GM21367 (cell line): ENCODE results near the gene ADGRG3.
A peak's percentile ranks its signal among the peaks of the same experiment; 100 is the strongest.

Experiments
- ATAC-seq: cut with Tn5 transposase; IDR thresholded peaks from one replicate; pipeline ENCODE4 v1.9.1; 2021; ENCODE audit not compliant: unreplicated experiment

Gene ADGRG3

DNA sequence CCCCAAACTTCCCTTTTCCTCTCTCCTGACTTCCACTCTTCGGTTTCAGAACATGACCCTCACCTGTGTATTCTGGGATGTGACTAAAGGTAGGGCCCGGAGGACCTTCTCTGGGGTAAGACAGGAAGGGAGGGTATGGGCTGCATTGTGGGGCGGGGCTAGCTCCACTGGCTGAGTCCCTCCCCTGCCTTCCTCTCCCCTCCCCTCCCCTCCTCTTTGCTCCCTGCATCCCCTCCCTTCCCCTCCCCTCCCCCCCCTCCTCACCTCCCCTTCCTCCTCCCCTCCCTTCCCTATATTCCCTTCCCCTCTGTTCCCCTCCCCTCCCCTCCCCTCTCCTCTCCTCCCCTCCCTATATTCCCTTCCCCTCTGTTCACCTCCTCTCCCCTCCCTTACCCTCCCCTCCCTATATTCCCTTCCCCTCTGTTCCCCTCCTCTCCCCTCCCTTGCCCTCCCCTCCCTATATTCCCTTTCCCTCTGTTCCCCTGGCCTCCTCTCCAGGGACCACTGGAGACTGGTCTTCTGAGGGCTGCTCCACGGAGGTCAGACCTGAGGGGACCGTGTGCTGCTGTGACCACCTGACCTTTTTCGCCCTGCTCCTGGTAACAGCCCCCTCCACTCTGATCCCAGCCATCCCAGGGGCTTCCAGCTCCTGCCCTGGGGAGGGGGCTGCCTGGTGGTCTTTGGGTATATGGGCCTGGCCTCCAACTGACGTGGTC lies 11.8 kb downstream of the ADGRG3 start:
- ATAC-seq = no peak

DNA sequence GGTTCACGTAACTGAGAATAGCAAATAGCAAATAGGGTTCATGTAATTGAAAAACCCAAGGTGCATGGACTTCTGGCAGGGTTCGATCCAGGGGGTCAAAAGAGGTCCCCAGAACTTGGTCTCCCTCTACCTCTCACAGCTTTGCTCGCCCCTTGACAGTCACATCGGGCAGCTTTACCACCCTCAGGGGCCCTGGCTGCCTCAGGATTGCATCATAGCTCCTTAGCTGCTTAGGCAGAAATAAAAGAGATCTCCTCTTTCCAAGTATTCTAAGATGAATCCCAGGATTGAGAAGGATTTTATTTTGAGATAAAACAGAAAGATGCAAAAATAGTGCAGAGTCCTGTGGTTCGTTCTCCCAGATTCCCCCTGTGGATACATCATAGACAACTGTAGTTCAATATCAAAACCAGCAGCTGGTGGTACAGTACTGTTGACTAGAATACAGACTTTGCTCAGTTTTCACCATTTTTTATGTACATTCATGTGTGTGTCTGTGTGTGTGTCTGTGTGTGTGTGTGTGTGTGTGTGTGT lies 12.8 kb downstream of the ADGRG3 start:
- no peak for ATAC-seq

DNA sequence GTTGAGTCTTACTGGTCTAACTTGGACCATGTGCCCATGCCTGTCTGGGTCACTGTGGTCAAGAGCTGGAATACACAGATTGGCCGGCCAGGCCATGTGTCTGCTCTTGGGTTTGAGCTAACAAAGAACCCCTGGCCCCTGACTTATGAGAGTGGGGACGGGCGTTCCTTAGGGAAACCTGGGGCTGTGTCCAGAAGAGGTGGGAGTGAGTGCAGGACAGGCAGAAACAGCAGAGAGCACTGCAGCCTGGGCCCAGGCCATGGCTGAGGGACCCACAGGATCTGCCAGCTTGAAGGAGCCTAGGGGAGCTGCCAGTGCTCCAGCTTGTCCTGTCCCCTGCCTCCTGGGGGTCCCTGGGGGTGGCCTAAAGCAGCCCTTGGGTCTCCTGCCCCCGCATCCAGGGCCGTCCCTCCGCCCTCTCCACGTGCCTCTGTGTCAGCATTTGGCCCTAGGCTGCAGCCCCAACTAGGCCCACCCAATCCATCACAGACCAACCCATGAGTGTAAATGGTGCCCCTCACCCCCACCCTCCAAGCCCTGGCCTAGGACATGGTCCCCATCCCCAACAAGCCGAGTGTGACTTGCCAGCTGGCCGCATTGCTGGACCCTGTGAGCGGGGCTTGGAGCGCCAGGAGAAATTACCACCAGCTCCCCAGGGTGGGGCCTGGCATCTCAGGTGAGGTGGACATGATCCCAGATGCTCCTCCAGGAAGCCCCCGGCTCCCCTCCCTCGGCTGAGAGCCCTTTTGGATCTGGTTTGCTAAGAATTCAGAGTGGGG lies 14.0 kb downstream of the ADGRG3 start:
- no peak for ATAC-seq

DNA sequence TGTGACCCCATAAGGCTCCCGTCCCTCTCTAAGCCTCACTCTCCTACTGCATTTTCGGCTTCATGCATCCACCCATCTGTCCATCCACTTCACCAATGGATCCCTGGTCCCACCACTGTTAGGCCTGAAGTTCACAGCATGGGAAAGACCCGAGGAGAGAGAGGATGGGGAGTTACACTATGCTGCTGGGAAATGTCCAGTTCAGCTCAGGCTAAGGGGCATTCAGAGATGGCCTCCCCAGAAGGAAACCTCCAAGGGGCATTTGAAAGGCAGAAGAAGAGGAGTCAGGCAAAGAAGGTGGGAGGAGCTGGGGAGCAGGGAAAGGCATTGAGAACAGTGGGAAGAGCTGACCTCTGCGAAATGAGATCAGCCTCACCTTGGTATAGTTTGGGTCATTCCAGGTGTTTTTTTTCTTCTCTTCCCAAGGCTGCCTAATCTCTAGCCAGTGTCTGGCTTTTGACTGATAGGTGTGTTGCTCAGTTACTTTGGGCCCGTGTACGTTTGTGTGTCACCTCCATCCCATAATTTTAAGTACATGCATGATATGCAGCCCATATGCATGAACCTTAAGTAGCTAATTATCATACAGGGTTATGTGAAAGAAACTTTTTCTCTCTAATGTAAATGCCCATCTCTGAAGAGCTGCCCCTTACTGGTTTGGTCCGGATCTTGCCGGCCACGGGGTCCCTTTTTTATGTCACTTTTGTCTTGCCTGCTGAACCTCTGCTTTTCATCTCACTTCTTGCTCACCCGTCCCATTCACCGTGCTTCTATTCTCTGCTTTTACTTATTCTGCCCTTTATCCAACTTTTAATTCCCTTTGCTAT lies 14.9 kb downstream of the ADGRG3 start:
- ATAC-seq = no peak

DNA sequence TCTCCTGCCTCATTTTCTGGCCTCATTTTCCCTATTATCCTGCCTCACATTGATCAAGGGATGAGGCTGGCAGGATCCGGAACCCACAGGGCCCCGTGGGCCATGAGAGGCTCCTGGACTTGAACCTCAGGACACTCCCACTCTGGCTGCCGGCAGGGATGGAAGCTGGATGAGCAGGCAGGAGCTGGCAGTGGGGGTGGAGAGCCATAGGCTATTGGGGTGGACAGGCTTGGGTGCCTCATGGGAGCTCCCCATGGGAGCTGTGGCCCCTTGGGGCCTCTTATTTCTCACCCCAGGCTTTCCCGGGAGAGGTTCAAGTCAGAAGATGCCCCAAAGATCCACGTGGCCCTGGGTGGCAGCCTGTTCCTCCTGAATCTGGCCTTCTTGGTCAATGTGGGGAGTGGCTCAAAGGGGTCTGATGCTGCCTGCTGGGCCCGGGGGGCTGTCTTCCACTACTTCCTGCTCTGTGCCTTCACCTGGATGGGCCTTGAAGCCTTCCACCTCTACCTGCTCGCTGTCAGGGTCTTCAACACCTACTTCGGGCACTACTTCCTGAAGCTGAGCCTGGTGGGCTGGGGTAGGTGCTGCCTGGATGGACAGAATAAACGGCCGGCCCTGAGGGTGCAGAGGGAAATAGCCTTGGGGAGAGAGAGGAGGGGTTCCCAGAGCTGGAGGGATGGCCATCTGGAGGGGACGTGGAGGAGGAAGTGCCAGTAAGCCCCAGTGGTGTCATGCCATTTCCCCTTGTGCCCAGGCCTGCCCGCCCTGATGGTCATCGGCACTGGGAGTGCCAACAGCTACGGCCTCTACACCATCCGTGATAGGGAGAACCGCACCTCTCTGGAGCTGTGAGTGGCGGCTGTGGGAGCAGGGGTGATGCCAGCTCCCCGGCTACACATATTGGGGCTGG lies 15.8 kb downstream of the ADGRG3 start:
- ATAC-seq = no peak

DNA sequence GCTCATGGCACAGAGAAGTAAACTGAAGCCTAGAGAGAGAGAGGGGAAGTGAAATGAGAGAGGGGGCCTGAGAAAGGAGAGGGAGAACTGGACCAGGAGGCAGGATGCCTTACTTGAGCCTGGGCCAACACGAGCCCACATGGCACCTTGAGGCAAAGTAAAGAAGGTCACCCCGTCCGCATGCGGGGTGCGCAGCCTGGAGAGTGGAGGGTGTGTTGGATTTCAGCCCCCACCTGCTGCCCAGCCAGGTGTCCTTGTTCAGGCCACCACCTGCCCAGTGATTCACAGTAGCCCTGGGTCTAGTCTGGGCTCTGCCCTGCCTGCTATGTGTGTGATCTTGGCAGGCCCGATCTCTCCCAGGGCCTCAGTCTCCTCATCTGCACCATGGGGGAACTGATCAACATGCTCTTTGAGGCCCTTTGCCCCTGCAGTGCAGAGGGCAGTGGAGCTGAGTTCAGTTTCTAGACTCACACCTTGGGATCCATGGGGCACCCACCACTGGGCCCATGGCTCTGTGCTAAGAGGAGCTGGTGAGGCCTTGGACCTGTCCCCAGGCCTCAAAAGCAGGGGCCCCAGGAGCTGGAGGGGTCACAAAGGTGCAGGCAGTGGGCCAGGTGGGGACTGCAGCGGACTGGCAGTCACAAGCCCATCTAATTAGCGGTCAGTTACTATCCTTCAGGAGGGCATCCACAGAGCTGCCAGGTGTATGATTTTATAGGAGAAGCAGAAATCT lies 16.7 kb downstream of the ADGRG3 start:
- ATAC-seq = no peak

DNA sequence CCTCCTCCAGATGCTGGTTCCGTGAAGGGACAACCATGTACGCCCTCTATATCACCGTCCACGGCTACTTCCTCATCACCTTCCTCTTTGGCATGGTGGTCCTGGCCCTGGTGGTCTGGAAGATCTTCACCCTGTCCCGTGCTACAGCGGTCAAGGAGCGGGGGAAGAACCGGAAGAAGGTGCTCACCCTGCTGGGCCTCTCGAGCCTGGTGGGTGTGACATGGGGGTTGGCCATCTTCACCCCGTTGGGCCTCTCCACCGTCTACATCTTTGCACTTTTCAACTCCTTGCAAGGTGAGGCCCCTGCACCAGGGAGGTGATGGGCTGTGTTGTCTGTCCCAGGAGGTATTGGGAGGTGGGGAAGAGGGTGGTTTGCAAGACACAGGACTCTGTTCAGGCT lies 17.5 kb downstream of the ADGRG3 start:
- ATAC-seq = no peak

GRCh38 chr16:57686577-57686976 lies 18.5 kb downstream of the ADGRG3 start:
- ATAC-seq = no peak

DNA sequence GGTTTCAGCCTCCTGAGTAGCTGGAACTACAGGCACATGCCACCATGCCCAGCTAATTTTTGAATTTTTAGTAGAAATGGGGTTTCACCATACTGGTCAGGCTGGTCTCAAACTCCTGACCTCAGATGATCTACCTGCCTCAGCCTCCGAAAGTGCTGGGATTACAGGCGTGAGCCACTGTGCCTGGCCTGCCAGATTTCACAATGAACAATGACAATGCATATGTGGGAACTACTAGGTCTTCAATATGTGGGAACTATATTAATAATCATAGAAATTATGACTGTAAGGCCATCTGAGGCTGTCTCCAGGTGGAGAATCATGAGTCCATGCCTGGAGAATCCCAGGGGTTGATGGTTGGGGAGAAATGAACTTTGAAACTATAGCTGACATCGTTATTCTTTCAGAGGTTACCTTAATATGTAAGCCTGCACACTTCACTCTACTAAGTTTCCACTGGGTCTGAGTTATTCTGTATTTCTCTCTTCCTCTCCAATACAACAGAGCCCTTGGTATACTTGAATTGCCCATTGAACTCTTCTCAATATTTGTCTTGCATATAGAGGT lies 19.3 kb downstream of the ADGRG3 start:
- ATAC-seq = no peak

- ATAC-seq = no peak
These were observed 20.4 kb downstream of the ADGRG3 start for GRCh38 chr16:57688487-57688986.

DNA sequence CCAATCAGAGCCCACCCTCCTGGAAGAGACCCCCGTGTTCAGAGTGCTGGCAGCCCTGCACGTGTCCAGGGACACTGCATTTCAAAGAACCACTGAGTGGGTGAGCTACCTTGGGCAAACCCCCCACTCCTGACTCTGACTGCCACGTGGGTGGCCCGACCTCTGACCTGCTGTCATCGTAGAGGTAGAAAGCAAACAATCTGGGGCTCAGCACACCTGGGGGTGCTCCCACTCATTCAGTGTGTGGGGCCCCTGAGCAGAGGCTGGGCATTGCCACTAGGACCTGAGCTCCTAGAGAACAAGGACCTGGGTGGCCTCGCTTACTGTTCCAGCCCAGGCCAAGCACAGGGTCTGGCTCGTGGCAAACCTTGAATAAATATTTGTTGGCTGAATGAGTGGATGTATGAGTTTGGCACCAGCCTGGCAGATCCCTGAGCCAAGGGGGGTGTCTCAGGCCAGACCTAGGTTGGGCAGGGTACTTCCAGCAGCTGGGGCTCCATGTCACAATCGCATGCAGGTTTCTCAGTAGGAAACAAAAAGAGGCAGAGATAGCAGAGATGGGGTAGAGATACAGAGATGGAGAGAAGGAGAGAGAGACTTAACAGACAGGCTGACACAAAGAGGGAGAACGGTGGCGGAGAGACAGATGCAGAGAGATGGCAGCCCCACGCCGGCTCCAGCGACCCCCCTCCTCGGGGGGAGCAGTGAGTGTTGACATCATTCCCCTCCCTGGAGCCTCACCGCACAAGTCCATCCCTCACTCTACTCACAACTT lies 21.1 kb downstream of the ADGRG3 start:
- ATAC-seq = no peak

GRCh38 chr16:57689762-57690558 lies 21.9 kb downstream of the ADGRG3 start:
- ATAC-seq = peak; percentile 56

DNA sequence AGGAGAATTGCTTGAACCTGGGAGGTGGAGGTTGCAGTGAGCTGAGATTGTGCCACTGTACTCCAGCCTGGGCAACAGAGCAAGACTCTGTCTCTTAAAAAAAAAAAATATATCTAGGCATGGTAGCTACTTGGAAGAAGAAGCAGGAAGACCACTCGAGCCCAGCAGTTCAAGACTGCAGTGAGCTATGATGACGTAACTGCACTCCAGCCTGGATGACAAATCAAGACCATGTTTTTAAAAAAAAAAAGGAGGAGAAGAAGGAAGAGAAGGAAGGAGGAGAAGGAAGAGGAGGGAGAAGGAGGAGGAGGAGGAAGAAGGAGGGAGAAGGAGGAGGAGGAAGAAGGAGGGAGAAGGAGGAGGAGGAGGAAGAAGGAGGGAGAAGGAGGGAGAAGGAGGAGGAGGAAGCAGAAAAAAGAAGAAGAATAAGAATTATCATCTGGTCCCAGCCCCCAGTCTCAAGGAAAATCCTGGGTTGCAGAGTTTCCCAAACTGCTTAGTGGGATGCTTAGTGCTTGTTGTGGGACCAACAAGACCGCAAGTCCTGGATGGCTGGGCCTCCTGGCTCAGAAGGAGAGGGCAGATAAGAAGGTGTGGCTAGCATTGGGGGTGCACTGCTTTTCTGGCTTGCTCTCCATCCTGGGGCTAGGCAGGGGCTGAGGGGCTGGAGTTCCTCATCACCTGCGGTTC lies 22.8 kb downstream of the ADGRG3 start:
- ATAC-seq = no peak

DNA sequence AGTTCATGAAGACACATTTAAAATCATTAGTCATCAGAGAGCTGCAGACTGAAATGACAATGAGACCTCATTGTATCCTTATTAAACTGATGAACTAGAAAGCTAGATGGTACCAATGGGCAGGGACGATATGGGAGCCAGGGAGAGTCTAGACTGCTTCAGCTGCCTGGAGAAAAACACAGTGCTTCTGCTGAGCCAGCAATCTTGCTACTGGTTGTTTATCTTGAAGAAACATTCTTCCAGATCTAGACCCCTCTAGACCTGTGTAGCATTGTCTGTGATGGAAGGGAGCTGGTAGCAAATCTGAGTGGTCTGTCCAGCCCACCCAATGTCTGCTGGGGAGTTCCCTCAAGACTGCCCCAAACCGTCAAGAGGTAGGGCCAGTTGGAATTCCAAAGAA lies 24.5 kb downstream of the ADGRG3 start:
- no peak for ATAC-seq

- no peak for ATAC-seq
These were observed 25.4 kb downstream of the ADGRG3 start for GRCh38 chr16:57693550-57693949.

DNA sequence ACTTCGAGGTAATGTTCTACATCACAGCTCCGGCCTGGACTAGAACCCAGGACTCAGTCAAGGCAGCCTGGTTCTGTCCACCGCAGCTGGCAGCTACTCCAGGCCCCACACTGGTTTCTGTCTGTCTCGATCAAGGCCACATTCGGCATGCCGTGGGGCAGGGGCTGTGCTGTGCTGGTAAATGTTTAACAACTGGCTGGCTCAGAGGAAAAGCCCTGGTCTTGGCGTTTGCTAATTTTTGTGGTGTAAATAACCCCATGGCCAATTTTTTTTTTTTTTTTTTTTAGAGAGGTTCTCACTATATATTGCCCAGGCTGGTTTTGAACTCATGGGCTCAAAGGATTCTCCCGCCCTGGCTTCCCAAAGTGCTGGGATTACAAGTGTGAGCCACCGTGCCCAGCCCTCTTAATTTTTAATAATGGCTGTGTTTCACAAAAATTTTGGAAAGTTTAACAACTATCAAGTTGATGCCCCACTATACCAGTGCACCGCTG lies 26.2 kb downstream of the ADGRG3 start:
- ATAC-seq = no peak
